NCI-H1092 (cell line): ENCODE results near the gene CMSS1.

Experiments
- DNase-seq: peaks from one replicate; lab custom pipeline; 2025; lab: John Stamatoyannopoulos, UW

Gene CMSS1

GRCh38 chr3:99960123-99960878 lies 142.6 kb downstream of the CMSS1 start:
- DNase-seq, result no peak

- no peak for DNase-seq
Observed at GRCh38 chr3:99960941-99961340, 143.3 kb downstream of the CMSS1 start.

GRCh38 chr3:99961756-99962515 lies 144.3 kb downstream of the CMSS1 start:
- no peak for DNase-seq

- DNase-seq, result no peak
Observed at GRCh38 chr3:99962703-99963102, 145.0 kb downstream of the CMSS1 start.

DNA sequence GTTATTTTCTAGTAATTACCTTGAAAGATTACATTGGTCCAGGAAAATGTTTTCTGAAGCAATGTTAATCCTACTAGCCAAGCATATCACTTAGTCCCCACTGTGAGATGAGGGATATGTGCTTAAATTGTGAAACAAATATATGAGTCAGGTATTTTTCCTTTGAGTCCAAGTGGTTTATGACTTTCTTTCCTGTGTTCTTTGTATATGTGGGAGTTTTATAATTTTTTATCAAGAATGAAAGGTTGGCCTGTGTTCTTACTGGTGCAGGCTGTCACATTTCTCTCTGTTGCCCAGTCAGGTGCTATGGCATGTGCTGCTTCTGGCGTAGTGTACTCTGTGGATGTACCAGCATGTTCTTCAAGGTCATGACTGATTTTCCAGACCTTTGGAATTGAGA lies 147.4 kb downstream of the CMSS1 start:
- no peak for DNase-seq

GRCh38 chr3:99965681-99966408 lies 148.2 kb downstream of the CMSS1 start:
- DNase-seq, result no peak

GRCh38 chr3:99966662-99967416 lies 149.2 kb downstream of the CMSS1 start:
- DNase-seq, result no peak

- no peak for DNase-seq
Observed at GRCh38 chr3:99967796-99968195, 150.1 kb downstream of the CMSS1 start.

GRCh38 chr3:99969136-99969535 lies 151.5 kb downstream of the CMSS1 start:
- DNase-seq, result no peak

- no peak for DNase-seq
Observed at GRCh38 chr3:99970198-99970597, 152.5 kb downstream of the CMSS1 start.

DNA sequence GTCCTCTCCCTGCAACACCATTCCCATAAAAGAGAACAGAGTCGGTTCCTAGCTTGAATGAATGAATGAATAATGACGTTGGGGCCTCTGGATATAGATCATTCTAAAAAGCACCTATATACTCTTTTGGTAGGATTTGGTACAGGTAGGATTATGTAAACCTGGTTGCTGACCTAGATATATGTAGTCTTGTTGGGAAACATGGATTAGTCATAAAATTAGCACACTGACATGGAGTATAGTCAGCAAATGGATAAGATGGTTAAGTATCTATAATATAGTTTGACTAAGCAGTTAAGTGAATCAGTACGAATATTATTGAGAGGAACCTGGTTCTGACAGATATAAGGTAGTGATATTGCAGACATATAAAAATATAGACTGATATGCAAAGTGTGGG lies 154.1 kb downstream of the CMSS1 start:
- no peak for DNase-seq

- no peak for DNase-seq
Observed at GRCh38 chr3:99972380-99973104, 154.9 kb downstream of the CMSS1 start.

DNA sequence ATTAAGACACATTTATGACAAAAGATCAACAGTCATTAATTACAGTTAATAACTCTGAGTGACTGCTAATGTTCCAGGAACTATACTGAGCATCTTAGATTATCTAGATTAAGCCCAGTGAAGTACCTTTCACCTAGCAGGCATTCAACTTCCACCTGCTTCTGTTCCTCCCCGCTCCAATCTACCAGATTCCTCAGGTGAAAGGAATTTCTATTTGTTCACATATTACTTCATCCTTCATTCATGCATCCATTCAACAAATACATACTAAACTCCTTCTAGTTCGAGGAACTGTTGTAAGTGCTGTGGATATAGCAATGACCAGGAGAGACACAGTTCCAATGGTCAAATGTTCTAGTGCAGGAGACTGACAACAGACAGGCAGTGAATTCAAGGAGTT lies 157.3 kb downstream of the CMSS1 start:
- no peak for DNase-seq

DNA sequence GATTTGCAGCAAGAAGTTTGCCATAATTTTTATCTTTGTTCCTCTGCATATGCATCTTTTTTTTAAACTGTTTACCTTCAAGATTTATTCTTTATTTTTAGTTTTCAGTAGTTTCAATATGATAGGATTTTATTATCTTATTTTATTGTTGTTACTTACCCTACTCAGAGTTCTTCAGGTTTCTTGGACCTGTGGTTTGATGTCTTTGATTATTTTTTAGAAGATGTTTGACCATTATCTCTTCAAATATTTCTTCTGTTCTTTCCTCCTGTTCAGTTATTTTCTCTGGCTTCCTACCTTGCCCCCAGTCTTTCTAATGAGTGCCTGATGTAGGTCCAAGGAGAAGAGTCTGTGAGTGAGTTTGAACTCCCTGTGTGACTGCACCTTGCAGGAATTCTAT lies 158.9 kb downstream of the CMSS1 start:
- DNase-seq, result no peak

- DNase-seq, result no peak
Observed at GRCh38 chr3:99978221-99978620, 160.6 kb downstream of the CMSS1 start.

DNA sequence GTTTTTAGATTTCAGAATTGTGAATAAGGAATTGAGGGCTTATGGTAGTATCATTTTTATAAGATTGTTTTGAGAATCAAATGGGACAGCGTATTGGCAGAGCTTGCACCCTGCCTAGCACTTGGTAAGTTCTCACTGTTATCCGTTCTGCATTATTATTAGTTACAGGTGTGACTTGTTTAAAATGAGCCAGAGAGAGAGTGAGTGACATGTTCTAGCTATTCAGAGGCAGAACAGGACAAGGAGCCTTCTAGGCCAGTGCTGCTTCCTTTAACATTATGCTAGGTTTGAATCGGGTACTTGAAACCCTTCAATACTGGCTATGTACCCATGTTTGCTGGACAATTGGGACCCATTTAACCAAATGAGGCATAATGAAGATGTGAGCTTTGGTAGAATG lies 162.9 kb downstream of the CMSS1 start:
- no peak for DNase-seq

GRCh38 chr3:99981138-99981537 lies 163.5 kb downstream of the CMSS1 start:
- no peak for DNase-seq

- no peak for DNase-seq
Observed at GRCh38 chr3:99982650-99983049, 165.0 kb downstream of the CMSS1 start.

- DNase-seq, result no peak
Observed at GRCh38 chr3:99984139-99984538, 166.5 kb downstream of the CMSS1 start.

DNA sequence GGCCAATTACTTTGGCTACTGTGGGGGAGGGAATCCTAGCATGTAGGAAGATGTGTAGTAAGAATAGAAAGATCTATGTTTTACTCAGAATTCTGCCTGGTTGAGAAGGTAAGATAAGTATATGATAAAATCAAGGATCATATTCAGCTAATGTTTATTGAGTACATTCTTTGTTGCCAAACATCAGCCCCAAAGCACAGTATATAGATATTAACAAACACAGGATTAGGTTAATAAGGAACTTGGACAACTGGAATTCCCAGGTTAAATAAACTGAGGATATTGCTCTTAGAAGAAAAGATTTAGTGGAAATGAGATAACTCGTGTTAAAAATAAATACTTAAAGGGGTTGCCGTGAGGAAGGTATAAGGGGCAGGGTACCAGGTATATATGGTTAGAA lies 167.0 kb downstream of the CMSS1 start:
- DNase-seq, result no peak

DNA sequence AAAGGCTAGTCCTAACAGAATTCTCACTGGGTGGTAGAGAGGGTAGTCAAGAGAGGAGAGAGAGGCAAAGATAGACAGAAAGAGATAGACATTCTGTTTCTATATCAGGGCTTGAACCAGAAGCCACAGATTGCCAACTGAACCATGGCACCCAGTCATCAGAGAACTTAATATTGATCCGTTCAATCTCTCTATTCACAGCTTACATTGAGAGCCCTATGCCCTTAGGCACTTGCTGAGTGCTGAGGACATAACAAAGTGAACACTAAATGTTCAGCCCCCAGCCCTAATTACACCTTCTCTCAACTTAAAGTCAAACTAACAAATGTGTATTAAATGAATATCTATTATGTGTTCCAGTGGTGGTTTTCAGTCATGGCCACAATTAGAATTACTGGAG lies 172.5 kb downstream of the CMSS1 start:
- no peak for DNase-seq

DNA sequence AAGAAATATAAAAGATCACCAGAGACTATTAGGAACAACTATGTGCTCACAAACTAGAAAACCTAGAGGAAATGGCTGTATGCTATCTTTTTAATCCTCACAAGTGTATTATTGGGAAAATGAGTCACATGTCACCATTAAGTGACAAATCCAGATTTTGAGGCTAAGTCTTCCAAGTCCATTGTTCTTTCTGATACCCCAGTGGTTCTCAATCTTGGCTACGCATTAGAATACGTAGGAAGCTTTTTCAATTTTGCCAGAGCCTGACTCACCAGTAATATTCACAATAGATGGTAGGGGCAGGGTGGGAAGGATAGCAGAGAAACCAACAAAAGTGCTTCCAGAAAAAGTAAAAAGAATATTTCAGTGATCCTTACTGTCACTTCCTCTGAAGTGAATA lies 179.6 kb downstream of the CMSS1 start:
- DNase-seq, result no peak
